EH (cell line): ENCODE measurements around the gene FBH1.
A peak's percentile ranks its signal among the peaks of the same experiment; 100 is the strongest.
"Not testable (repeated sequence)": the region's sequence is repeated elsewhere in the genome, so short reads cannot be mapped to it uniquely, and the experiment has no call there.

Experiments
- DNase-seq: peaks from one replicate; pipeline ENCODE4 v3.0.0-alpha.2; 2015; ENCODE audit warnings: low read depth

Gene FBH1

DNA sequence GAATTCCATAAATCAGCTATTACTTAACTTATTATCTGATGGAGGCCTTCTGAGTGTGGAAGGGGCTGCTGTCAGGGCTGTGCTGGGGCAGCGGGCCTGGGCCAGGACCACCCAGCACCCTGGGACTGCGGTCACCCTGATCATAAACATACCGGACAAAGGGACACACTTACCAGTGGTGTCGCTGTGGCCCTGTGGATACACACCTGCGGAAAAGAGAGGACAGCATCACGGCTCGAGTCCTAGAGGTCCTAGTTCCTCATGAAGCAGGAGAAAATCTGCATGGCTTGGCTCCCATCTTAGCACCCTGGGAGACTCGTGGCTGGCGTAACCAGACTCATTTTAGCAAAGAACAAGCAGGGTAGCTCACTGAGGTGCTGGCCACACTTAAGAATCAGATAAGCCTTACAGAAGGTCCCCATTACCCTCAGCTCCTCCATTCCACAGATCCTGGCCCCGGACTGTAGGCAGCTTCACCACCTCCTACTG, 69.6 kb downstream of the FBH1 start:
- DNase-seq: no peak

- DNase-seq: peak; percentile 56
Observed at GRCh38 chr10:5960070-5960972, 70.3 kb downstream of the FBH1 start.

GRCh38 chr10:5960973-5961275, 70.9 kb downstream of the FBH1 start:
- DNase-seq: not testable (repeated sequence)

DNA sequence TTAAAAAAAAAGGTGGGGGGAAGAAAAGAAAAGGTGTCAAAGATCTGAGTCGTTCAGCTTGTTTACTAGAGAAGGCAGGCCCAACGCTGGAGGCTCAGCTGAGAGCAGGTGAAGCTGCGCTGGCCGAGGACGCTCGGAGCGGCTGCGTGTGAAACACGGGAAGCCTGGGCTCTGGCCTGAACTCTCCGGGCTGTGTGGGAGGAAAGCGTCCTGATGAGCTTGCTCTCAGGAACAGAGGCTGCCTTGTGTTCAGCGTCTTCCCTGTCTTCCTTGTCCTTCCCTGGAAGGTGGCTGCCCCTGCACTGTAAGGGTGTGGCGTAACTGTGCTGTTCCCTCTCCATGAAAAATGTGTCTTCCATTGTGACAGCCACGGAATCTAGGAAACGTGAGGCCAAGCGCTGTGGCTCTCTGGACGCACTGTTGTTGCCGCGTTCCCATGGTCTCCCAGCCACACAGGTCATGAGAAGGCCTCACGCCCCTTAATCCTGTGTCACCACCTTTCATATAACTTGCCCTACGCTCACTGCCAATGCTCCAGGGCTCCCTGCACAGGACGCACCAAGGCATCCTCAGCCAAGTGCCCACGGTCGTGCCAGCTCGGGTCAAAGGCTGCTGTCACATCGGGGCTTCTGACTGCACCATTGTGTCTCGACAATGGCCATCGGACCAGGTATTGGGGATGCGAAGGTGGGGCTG, 71.5 kb downstream of the FBH1 start:
- no peak for DNase-seq

DNA sequence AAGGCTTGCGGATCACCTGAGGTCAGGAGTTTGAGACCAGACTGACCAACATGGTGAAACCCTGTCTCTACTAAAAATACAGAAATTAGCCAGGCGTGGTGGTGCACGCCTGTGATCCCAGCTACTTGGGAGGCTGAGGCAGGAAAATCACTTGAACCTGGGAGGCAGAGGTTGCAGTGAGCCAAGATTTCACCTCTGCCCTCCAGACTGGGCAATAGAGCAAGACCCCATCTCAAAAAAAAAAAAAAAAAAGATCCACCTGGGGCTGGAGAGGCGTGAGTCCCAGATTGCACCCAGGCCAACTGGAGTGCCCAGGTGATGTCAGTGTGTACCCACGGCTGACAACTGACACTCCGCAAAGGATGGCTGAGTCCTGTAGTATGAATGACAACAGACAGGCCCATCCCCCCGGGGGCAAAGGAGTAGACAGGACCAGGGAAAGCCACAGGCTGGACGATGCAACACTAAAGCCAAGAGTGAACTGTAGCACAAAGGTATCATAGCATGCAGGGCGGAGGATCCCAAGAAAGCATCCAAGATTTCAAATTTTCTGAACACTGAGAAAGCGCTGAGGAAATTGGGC, 72.4 kb downstream of the FBH1 start:
- not testable (repeated sequence) for DNase-seq

- DNase-seq: no peak
Observed at GRCh38 chr10:5963071-5963470, 73.0 kb downstream of the FBH1 start.

DNA sequence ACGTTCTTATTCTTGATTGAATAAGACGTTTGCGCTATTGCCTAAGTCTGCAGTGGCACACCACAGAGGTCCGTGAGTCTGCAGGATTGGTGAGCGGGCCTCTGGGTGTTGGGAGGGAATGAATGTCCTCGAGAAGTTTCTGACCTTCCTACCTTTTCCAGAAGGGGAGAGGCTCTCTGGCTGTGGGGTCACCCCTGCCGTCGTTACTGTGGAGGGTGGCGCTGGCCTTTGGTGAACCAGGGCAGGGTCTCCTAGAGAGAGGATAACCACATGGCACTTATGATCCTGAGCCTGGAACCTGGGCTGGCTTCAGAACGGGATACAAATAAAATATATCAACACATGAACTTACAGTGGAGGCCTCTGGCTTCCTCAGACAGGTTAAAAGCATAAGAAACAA, 73.5 kb downstream of the FBH1 start:
- DNase-seq: no peak

- DNase-seq: no peak
Observed at GRCh38 chr10:5964736-5965135, 74.7 kb downstream of the FBH1 start.

GRCh38 chr10:5965266-5965665, 75.2 kb downstream of the FBH1 start:
- DNase-seq: no peak

DNA sequence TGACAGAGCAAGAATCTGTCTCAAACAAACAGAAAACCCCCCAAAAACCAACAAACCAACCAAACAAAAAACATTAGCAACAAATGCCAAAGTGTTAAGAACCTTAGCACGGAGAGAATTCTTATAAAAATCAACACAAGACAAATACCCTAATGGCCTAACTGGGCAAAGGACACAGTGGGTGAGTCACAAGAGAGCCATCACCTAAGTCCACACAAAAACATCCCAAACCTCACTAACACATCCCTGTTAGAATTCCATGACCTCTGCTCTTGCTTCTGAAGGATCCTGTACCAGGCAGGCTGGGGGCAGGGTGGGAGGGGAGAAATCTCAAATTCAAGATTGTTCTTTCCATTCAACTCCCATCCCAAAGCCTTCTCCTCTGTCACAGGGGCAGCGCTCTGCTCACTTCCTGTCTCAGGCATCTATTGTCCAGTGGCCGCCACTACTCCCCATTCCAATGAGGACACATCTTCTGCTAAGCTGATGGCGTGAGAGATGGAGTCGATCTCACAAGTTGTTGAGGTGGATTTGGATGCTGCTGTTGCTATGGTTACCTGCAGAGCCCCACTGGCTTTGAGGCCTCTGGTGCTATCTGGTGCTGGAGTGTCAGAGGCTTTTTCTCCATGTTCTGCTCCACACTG, 78.1 kb downstream of the FBH1 start:
- no peak for DNase-seq

- DNase-seq: no peak
Observed at GRCh38 chr10:5968681-5969453, 78.8 kb downstream of the FBH1 start.

GRCh38 chr10:5970066-5970465, 80.0 kb downstream of the FBH1 start:
- no peak for DNase-seq

GRCh38 chr10:5970527-5970926, 80.5 kb downstream of the FBH1 start:
- DNase-seq: no peak

DNA sequence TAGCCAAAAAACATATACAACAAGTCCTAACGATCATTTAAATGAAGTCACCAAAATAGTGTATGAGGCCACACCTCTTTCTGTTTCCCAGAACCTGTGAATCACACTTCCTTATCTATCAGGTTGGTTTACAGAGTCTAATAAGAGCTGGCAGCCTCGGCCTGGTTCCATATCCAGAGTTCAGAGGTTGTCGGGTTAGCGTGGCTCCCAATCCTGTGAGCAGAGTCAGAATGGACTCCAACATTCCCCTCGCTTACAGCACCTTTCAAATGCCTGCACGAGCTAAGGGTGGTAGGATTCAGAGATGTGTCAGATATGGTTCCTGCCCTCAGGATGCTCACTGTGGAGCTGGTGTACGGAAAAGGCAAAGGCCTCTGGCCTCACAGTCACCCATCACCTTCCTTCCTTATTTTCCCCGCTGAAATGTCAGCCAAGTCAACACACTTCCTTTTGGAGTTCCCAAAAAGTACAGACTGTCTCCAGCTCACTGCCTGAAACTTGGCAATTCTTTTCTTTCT, 81.3 kb downstream of the FBH1 start:
- no peak for DNase-seq

GRCh38 chr10:5971886-5972285, 81.8 kb downstream of the FBH1 start:
- DNase-seq: no peak

GRCh38 chr10:5973069-5973468, 83.0 kb downstream of the FBH1 start:
- DNase-seq: no peak

- DNase-seq: peak; percentile 45
Observed at GRCh38 chr10:5975641-5976473, 85.8 kb downstream of the FBH1 start.

DNA sequence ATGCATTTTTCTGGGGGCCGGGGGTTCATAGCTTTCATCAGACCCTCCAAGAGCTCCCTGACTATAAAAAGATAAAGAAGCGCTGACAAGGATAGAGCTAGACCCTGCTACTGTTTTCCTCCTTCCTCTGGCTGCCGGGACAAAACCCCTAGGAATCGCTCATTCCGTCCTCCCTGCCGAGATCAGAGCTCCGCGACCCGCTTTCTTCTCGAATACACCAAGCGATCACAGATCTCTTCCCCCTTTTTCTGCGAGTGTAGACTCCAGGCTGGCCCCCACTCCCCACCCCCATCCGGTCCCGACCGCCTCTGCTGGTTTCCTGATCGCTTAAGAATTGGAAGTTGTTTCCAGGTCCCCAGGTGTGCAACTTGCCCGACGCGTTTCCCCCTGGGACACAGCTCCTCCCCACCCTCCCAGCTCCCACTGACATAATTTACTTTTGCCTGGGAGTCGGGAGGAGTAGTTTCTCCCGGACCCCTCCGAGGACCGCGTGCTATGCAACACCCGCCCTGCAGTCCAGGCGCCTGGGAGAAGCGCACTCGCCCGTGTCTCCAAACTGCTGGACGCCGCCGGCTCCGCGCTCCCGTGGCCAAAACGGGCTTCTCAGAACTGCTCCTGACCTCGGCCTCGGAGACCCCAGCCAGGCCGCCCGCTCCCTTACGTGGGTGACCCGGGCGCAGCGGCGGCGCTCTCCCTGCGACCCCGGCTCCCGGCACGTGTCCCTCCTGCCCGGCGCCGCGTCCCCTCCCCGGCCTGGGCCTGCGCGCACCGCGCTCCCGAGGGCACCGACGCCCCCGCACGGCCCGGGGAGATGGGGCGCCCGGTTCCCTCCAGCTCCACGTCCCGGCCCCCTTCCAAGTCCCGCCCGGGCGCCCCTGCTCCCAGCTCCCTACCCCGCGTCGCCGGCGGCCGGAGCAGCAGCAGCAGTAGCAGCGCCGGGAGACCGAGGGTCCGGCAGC, 86.7 kb downstream of the FBH1 start:
- peak; percentile 61 for DNase-seq

DNA sequence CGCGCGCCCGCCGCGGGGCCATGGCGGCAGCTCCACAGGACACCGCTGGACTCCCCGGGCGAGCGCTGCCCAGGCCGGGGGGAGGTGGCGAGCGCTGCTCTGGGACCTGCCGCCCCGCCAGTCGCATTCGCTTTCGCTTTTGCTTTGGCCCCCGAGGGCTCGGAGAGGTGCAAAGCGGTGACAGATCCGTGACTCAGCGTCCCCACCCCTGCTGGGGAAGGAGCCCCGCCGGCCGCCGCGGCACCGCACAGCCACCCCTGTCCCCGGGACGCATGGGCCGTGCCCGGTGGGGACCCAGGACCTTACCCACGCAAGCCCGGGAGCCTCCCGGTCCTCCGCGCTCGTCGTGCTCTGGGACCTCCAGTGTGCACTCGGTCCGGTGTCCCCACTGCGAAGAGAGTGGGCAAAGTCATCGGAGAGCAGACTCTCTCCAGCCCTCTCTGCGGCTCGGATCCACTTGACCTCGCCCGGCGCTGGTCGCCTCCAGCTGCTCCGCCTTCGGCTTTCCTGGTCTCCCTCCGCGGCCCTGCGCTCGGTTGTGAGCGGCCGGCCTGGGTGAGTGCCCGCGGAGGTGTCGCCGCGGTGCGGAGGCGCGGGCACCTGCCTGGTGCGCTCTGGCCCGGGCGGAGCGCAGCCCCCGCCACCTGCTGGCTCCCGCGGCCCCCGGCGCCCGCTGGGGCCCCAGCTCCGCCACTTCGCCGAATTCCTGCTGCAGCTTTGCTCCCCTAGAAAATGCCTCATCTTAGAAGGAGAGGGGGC, 87.6 kb downstream of the FBH1 start, which contains the start of gene IL15RA:
Gene IL15RA (minus strand): TSS at position 73 of the 759 bp plus-strand sequence. CDS start 51 bp downstream, at position 22.
- peak; percentile 83 for DNase-seq
